Activated B cell treated with CpG ODN at 0.5 μM for 24 hours (primary cell): ENCODE data around the gene RACGAP1. TPM values are rescaled to one million over a fixed set of nuclear protein-coding genes. Genes with fewer than 3 reads are reported as not detected.

Experiments
- ATAC-seq: fragments of 200-7000 bp; cut with Tn5 transposase; one replicate; pipeline ENCODE4 v1.10.0; 2021; ENCODE audit warnings: low read depth, mild to moderate bottlenecking, moderate library complexity
- CTCF ChIA-PET: fragments of 350-600 bp; sonication (Branson Sonifier 250); formaldehyde crosslinking; loops from one replicate; lab custom pipeline; 2021; ENCODE audit warnings: antibody characterized with exemption; lab: Charles Lee
- POLR2A ChIA-PET: fragments of 350-600 bp; sonication (Branson Sonifier 250); formaldehyde crosslinking; loops from one replicate; lab custom pipeline; 2021; ENCODE audit warnings: antibody characterized with exemption; lab: Charles Lee
- DNase-seq: peaks from one replicate; pipeline ENCODE4 v3.0.0; 2022
- H3K27ac Mint-ChIP-seq: one replicate; pipeline ENCODE4 v1.8.0; 2020; ENCODE audit warnings: mixed read lengths
- H3K27me3 Mint-ChIP-seq: one replicate; pipeline ENCODE4 v1.8.0; 2021; ENCODE audit warnings: mixed read lengths
- H3K36me3 Mint-ChIP-seq: one replicate; pipeline ENCODE4 v1.8.0; 2021; ENCODE audit warnings: low read depth, mixed read lengths
- H3K4me1 Mint-ChIP-seq: one replicate; pipeline ENCODE4 v1.8.0; 2021; ENCODE audit warnings: mixed read lengths
- H3K4me3 Mint-ChIP-seq: one replicate; pipeline ENCODE4 v1.8.0; 2020; ENCODE audit warnings: mild to moderate bottlenecking, mixed read lengths
- H3K9me3 Mint-ChIP-seq: one replicate; pipeline ENCODE4 v1.8.0; 2020; ENCODE audit warnings: mixed read lengths
- intact Hi-C: fragments of 100-400 bp; cut with micrococcal nuclease; formaldehyde crosslinking; loops from one replicate; pipeline ENCODE4 v1.15.1; 2024
- total RNA-seq: library from RNA; stranded (reverse); gene quantifications from 2 replicates; pipeline ENCODE4 v1.2.3, GENCODE V29; 2022
- TF ChIP-seq, protein P1 (sequence below): fragments of 200-600 bp; IDR thresholded peaks from one replicate; pipeline ENCODE4 v1.8.0; 2022; ENCODE audit warnings: antibody characterized with exemption, mild to moderate bottlenecking

RACGAP1 gene
- total RNA-seq, 1 donor from 2014 or later, result 12.6 TPM

DNA sequence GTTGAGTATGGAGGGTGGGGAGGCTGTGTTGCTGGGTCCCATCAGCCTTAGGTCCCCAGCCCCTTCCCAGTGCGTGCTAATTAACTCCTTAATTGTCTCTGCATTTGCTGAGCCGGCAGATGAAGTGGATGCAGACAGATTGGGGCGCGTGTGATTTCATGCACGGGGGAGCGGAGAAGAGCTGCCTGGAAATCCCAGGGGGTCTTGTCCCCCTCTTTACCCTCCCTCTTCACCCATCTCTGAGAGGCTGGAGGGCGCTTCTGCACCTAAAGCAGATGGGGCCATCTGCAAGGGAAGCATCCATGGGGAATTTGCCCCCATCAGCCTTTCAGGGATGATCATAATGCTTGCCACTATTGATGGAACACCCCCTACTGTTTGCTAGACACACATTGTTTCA is 27.7 kb upstream of the RACGAP1 start:
- no peak overlapping the region for H3K27ac Mint-ChIP-seq
- DNase-seq, result no peak

DNA sequence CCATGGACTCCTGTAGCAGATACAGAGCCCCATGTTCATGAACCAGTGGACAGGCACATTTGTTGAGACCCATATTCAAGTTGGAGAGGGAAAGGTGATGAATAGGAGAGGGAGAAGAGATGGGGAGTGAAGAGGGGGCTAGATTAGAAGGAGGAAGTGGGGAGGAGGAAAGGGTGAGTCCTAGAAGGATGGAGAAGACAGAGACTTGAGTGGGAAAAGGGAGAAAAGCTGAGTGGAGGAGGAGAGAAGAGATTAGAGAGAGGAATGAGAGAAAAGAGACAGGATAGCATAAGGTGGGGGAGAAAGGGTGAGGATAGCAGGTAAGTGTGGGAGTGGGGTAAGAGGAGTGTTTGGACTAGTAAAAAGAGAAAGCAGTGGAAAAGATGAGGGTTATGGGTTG is 27.2 kb upstream of the RACGAP1 start:
- ChIA-PET CTCF (interaction anchor here (2.3 kb wide), 1 partner anchor 14 kb away, joined by 9 read pairs; no protein-coding TSS in a partner anchor), POLR2A (no interaction called here)
- DNase-seq (no peak), ATAC-seq (no peak)
- Mint-ChIP-seq H3K27me3 (peaks cover 44% of the 10 kb centered on the region), H3K36me3 (no peaks in the 10 kb centered on the region), H3K4me3 (no peak overlapping the region), H3K27ac (no peak overlapping the region), H3K9me3 (no peaks in the 10 kb centered on the region), H3K4me1 (peaks cover 16% of the 10 kb centered on the region)
- TF ChIP-seq, protein P1, sequence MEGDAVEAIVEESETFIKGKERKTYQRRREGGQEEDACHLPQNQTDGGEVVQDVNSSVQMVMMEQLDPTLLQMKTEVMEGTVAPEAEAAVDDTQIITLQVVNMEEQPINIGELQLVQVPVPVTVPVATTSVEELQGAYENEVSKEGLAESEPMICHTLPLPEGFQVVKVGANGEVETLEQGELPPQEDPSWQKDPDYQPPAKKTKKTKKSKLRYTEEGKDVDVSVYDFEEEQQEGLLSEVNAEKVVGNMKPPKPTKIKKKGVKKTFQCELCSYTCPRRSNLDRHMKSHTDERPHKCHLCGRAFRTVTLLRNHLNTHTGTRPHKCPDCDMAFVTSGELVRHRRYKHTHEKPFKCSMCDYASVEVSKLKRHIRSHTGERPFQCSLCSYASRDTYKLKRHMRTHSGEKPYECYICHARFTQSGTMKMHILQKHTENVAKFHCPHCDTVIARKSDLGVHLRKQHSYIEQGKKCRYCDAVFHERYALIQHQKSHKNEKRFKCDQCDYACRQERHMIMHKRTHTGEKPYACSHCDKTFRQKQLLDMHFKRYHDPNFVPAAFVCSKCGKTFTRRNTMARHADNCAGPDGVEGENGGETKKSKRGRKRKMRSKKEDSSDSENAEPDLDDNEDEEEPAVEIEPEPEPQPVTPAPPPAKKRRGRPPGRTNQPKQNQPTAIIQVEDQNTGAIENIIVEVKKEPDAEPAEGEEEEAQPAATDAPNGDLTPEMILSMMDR, result no peak
- intact Hi-C loops, result no loop called here

More for the DNA sequence above, 27.7 kb upstream of the RACGAP1 start:
- TF ChIP-seq, protein P1, result no peak
- Mint-ChIP-seq H3K4me1 (peaks cover 16% of the 10 kb centered on the region), H3K4me3 (no peak overlapping the region), H3K27me3 (peaks cover 44% of the 10 kb centered on the region), H3K9me3 (no peaks in the 10 kb centered on the region), H3K36me3 (no peaks in the 10 kb centered on the region)
- POLR2A ChIA-PET, result no interaction called here
- intact Hi-C loops, result no loop called here
- CTCF ChIA-PET, result interaction anchor here (1.6 to 2.3 kb wide), 2 partner anchors 14 to 86 kb away, joined by 6 to 9 read pairs; no protein-coding TSS in a partner anchor
- ATAC-seq, result no peak

- Mint-ChIP-seq H3K36me3 (no peaks in the 10 kb centered on the region), H3K4me3 (no peak overlapping the region), H3K27ac (no peak overlapping the region), H3K9me3 (no peaks in the 10 kb centered on the region), H3K27me3 (peaks cover 37% of the 10 kb centered on the region), H3K4me1 (peaks cover 7% of the 10 kb centered on the region)
- DNase-seq (no peak), ATAC-seq (no peak)
- TF ChIP-seq, protein P1, result no peak
- intact Hi-C loops, result no loop called here
- POLR2A ChIA-PET, result interaction anchor here (0.5 to 1.1 kb wide), 2 partner anchors 34 to 60 kb away, joined by 3 read pairs; partner anchors contain the start of genes COX14 and SMARCD1
- CTCF ChIA-PET, result interaction anchor here (1.3 to 2.3 kb wide), 2 partner anchors 12 to 105 kb away, joined by 4 to 9 read pairs; no protein-coding TSS in a partner anchor
Measured at GRCh38 chr12:50051101-50051806, 26.0 kb upstream of the RACGAP1 start.

DNA sequence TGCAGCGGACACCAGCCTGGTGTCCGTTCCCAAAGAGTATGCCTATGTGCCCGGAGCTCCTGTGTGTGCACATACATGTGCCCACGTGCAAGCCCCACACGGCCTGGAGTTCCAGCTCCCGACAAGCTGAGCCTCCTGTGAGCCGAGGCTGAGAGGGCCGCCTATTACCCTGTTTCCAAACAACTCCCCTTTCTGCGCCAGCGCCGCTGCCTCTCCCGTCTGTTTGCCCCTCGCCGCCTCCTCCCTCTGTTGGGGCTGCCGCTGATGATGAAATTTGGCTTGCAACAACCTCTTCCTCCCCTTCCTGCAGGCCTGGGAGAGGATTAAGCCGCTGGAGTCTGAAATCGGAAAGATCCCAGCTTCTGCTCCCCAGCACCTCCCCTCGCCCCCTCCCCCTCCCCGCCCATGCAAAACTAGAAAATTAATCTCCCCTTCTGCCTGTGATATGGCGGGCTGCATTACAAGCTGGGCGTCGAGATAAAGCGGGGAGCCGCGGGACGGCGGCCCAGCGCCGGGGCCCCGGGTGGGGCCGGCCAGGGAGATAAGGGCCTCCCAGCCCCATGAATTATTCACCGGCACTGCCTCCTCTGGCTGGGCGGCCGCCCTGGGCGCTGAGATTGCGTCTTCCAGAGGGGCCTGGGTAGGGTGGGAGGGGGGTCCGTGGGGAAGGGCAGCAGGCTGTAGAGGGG is 25.3 kb upstream of the RACGAP1 start:
- ChIA-PET POLR2A (interaction anchor here (0.5 to 1.1 kb wide), 2 partner anchors 34 to 61 kb away, joined by 3 read pairs; partner anchors contain the start of genes COX14 and SMARCD1), CTCF (interaction anchor here (1.3 kb wide), 1 partner anchor 104 kb away, joined by 4 read pairs; no protein-coding TSS in a partner anchor)
- H3K4me3 Mint-ChIP-seq, result no peak overlapping the region
- TF ChIP-seq, protein P1, result no peak
- ATAC-seq, result no peak
- H3K4me1 Mint-ChIP-seq, result no peaks in the 10 kb centered on the region
- H3K9me3 Mint-ChIP-seq, result no peaks in the 10 kb centered on the region
- intact Hi-C loops, result no loop called here
- H3K36me3 Mint-ChIP-seq, result no peaks in the 10 kb centered on the region
- H3K27me3 Mint-ChIP-seq, result peaks cover 32% of the 10 kb centered on the region
- DNase-seq, result no peak
- H3K27ac Mint-ChIP-seq, result no peak overlapping the region

DNA sequence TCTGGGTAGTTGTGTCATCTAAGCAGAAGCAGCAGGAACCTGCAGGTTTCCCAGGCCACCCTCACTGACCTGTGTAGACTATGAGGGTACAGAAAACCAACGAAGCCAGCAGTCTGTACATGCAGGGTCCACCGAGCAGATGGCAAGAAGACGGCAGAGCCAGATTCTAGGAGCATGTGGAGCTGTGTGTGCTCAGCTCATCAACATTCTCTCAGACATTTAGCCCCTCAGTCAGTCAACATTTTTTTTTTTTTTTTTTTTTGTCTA is 24.8 kb upstream of the RACGAP1 start:
- POLR2A ChIA-PET, result interaction anchor here (0.5 to 1.1 kb wide), 2 partner anchors 61 to 492 kb away, joined by 3 read pairs; partner anchors contain the start of gene COX14
- no peak overlapping the region for H3K4me3 Mint-ChIP-seq
- no peak for DNase-seq

More for the DNA sequence above, 24.8 kb upstream of the RACGAP1 start:
- H3K9me3 Mint-ChIP-seq, result no peaks in the 10 kb centered on the region
- CTCF ChIA-PET, result interaction anchor here (1.3 kb wide), 1 partner anchor 104 kb away, joined by 4 read pairs; no protein-coding TSS in a partner anchor
- TF ChIP-seq, protein P1, result no peak
- no peak for ATAC-seq
- no peaks in the 10 kb centered on the region for H3K4me1 Mint-ChIP-seq
- intact Hi-C loops, result no loop called here
- no peaks in the 10 kb centered on the region for H3K36me3 Mint-ChIP-seq
- H3K27me3 Mint-ChIP-seq, result peaks cover 32% of the 10 kb centered on the region
- H3K27ac Mint-ChIP-seq, result no peak overlapping the region
